ENCODE results near the gene ZBTB32.

The ZBTB32 gene

GRCh38 chr19:35753634-35754369 is 49.4 kb downstream of the ZBTB32 start:
- no peak for DNase-seq (ENCODE audit: low read depth)
- TF ChIP-seq MYC (IDR thresholded peaks at IDR 0.05; ENCODE audit: low read depth, low read length) (no peak), CTCF (IDR thresholded peaks at IDR 0.05; ENCODE audit: low read depth, low read length) (no peak), MAX (IDR thresholded peaks at IDR 0.05; ENCODE audit: low read depth, low read length) (no peak), POLR2A (IDR thresholded peaks at IDR 0.05; ENCODE audit: extremely low read depth, insufficient read length) (no peak)

GRCh38 chr19:35754370-35755130 is 50.2 kb downstream of the ZBTB32 start:
- no peak for DNase-seq (ENCODE audit: low read depth)

More at GRCh38 chr19:35753634-35754369, 49.4 kb downstream of the ZBTB32 start:
- H3K4me3 ChIP-seq (ENCODE audit: low read depth, low read length): no peak overlapping the region

GRCh38 chr19:35755131-35755549 is 50.8 kb downstream of the ZBTB32 start:
- no peak for DNase-seq (ENCODE audit: low read depth)
- H3K4me3 ChIP-seq (ENCODE audit: low read depth, low read length): no peak overlapping the region
- TF ChIP-seq CTCF (IDR thresholded peaks at IDR 0.05; ENCODE audit: low read depth, low read length) (no peak), MAX (IDR thresholded peaks at IDR 0.05; ENCODE audit: low read depth, low read length) (no peak), POLR2A (IDR thresholded peaks at IDR 0.05; ENCODE audit: extremely low read depth, insufficient read length) (no peak), MYC (IDR thresholded peaks at IDR 0.05; ENCODE audit: low read depth, low read length) (no peak)

More at GRCh38 chr19:35754370-35755130, 50.2 kb downstream of the ZBTB32 start:
- no peak overlapping the region for H3K4me3 ChIP-seq (ENCODE audit: low read depth, low read length)
- TF ChIP-seq MYC (IDR thresholded peaks at IDR 0.05; ENCODE audit: low read depth, low read length) (no peak), CTCF (IDR thresholded peaks at IDR 0.05; ENCODE audit: low read depth, low read length) (no peak), MAX (IDR thresholded peaks at IDR 0.05; ENCODE audit: low read depth, low read length) (no peak), POLR2A (IDR thresholded peaks at IDR 0.05; ENCODE audit: extremely low read depth, insufficient read length) (no peak)

GRCh38 chr19:35755550-35756376 is 51.4 kb downstream of the ZBTB32 start:
- DNase-seq (ENCODE audit: low read depth): no peak
- no peak for TF ChIP-seq POLR2A (IDR thresholded peaks at IDR 0.05; ENCODE audit: extremely low read depth, insufficient read length)
- no peak for TF ChIP-seq MAX (IDR thresholded peaks at IDR 0.05; ENCODE audit: low read depth, low read length)
- no peak for TF ChIP-seq MYC (IDR thresholded peaks at IDR 0.05; ENCODE audit: low read depth, low read length)
- no peak overlapping the region for H3K4me3 ChIP-seq (ENCODE audit: low read depth, low read length)

- TF ChIP-seq MYC (IDR thresholded peaks at IDR 0.05; ENCODE audit: low read depth, low read length): no peak
- TF ChIP-seq CTCF (IDR thresholded peaks at IDR 0.05; ENCODE audit: low read depth, low read length): no peak
- TF ChIP-seq MAX (IDR thresholded peaks at IDR 0.05; ENCODE audit: low read depth, low read length): no peak
- TF ChIP-seq POLR2A (IDR thresholded peaks at IDR 0.05; ENCODE audit: extremely low read depth, insufficient read length): no peak
- DNase-seq (ENCODE audit: low read depth): no peak
- peak within 1 kb of the TSS; percentile 48 for H3K4me3 ChIP-seq (ENCODE audit: low read depth, low read length)
Observed at GRCh38 chr19:35756377-35757230, 52.2 kb downstream of the ZBTB32 start, which contains the start of gene HSPB6. TSS of gene HSPB6 (minus strand) at chr19:35757029. CDS start at chr19:35757008, 21 bp downstream.

Measured in NB4 (cell line).